ENCODE data around the gene GLS. TPM values are rescaled to one million over a fixed set of nuclear protein-coding genes. Genes with fewer than 3 reads are reported as not detected.

GLS gene
- total and polyA plus RNA-seq, 9 donors = 20.2 to 141 (median 76.0) TPM

DNA sequence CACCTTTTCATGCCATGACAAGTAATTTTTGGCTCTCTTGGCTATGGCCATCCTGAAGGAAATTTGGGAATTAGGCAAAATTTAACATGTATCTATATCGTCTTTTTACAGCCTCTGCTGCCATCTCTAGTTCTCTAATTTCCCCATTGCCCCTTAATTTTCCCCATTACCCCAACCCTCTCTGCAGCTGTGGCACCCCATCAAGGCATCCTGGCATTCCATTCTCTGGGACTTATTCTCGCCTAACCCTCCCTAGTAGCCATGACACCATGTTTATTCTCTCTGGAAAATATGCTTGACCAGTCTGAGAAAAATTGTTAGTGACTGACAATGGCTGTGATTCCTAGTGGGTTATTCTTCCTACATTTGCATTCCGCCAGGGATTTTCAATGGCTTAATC lies 43.9 kb upstream of the GLS start:
- WGBS, 3 donors = 65 to 81% (median 65%) methylated on average over 3 of the region's 3 CpGs
- Histone ChIP-seq H3K4me1 (ENCODE audit: insufficient read depth) (peaks cover 4% of the 10 kb centered on the region), H3K4me3 (no peak overlapping the region), H3K36me3 (no peaks in the 10 kb centered on the region), H3K27ac (no peak overlapping the region), H3K27me3 (no peaks in the 10 kb centered on the region), H3K9me3 (no peaks in the 10 kb centered on the region)
- intact Hi-C loops (cut with DNase I) = no loop called here
- TF ChIP-seq EP300 (IDR thresholded peaks at IDR 0.05) (no peak), POLR2A (IDR thresholded peaks at IDR 0.05) (no peak)
- TF ChIP-seq, protein P1, sequence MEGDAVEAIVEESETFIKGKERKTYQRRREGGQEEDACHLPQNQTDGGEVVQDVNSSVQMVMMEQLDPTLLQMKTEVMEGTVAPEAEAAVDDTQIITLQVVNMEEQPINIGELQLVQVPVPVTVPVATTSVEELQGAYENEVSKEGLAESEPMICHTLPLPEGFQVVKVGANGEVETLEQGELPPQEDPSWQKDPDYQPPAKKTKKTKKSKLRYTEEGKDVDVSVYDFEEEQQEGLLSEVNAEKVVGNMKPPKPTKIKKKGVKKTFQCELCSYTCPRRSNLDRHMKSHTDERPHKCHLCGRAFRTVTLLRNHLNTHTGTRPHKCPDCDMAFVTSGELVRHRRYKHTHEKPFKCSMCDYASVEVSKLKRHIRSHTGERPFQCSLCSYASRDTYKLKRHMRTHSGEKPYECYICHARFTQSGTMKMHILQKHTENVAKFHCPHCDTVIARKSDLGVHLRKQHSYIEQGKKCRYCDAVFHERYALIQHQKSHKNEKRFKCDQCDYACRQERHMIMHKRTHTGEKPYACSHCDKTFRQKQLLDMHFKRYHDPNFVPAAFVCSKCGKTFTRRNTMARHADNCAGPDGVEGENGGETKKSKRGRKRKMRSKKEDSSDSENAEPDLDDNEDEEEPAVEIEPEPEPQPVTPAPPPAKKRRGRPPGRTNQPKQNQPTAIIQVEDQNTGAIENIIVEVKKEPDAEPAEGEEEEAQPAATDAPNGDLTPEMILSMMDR (IDR thresholded peaks at IDR 0.05) = no peak
- no peak for DNase-seq

DNA sequence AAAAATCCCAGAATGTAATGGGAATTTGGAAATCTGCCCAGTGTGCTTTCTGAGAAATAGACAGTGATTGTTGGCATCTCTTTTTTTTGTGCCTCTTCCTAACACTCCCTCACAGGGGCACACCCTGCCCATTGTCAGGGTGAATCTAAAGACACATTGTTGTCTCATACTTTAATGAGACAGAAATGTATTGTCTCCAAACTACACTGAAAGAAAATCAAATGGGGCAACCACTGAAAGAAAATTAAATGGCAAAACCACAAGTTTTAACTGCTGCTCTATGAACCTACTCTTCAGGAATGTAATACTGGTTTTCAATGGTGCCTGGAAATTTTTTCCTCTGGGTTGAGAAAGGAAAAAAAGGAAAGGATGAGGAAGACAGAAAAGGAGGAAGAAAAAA lies 43.2 kb upstream of the GLS start:
- intact Hi-C loops (cut with DNase I) = no loop called here
- Histone ChIP-seq H3K4me1 (ENCODE audit: insufficient read depth) (peaks cover 4% of the 10 kb centered on the region), H3K27me3 (no peaks in the 10 kb centered on the region), H3K27ac (no peak overlapping the region), H3K36me3 (no peaks in the 10 kb centered on the region), H3K4me3 (no peak overlapping the region), H3K9me3 (no peaks in the 10 kb centered on the region)
- DNase-seq = no peak
- TF ChIP-seq, protein P1 (IDR thresholded peaks at IDR 0.05) = no peak
- no peak for TF ChIP-seq EP300 (IDR thresholded peaks at IDR 0.05)
- no peak for TF ChIP-seq POLR2A (IDR thresholded peaks at IDR 0.05)

DNA sequence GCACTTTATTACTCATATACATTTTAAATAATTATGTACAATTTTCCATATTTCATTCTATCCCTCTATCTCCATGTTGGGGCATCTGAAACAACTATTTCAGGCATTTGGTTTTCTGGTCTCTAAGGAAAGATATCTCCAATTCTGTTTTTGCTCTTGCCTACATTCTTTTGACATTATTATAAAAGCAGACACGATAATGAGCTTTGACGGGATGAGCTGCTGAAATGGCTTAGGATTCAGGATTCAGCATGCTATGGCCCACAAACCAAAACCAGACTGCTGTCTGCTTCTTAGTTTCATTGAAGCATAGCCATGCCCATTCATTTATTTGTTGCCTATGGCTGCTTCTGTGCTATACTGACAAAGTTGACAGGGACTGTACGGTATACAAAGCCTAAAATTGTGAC lies 42.7 kb upstream of the GLS start:
- 22 to 38% (median 32%) methylated on average over 3 of the region's 3 CpGs for WGBS, 3 donors
- DNase-seq = no peak
- Histone ChIP-seq H3K4me1 (ENCODE audit: insufficient read depth) (peaks cover 4% of the 10 kb centered on the region), H3K36me3 (no peaks in the 10 kb centered on the region), H3K9me3 (no peaks in the 10 kb centered on the region), H3K27ac (no peak overlapping the region), H3K4me3 (no peak overlapping the region), H3K27me3 (no peaks in the 10 kb centered on the region)
- TF ChIP-seq EP300 (IDR thresholded peaks at IDR 0.05) (no peak), POLR2A (IDR thresholded peaks at IDR 0.05) (no peak)
- TF ChIP-seq, protein P1 (IDR thresholded peaks at IDR 0.05) = no peak
- intact Hi-C loops (cut with DNase I) = no loop called here

DNA sequence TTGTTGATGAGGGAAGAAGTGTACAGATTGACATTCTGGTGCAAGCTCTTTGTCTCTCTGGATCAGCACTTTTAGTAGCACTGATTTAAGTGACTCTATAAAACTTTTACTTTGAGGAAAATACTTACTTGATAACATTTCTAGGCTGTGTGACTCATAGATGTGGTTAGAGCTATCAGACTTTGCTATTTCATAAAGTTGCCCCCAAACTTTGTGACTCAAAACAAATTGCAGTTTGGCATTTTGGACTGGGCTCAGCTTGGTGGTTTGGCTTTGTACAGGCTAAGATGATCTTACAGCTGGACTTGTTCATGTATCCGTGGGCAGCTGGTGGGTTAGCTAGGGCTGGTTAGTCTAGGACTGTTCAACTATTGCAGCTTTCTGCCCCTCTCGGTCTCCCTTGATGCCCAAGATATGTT lies 42.1 kb upstream of the GLS start:
- Histone ChIP-seq H3K36me3 (no peaks in the 10 kb centered on the region), H3K27ac (no peak overlapping the region), H3K9me3 (no peaks in the 10 kb centered on the region), H3K4me3 (no peak overlapping the region), H3K4me1 (ENCODE audit: insufficient read depth) (peaks cover 4% of the 10 kb centered on the region), H3K27me3 (no peaks in the 10 kb centered on the region)
- intact Hi-C loops (cut with DNase I) = no loop called here
- 19 to 57% (median 52%) methylated on average over 2 of the region's 2 CpGs for WGBS, 3 donors
- DNase-seq = no peak
- TF ChIP-seq EP300 (IDR thresholded peaks at IDR 0.05) (no peak), POLR2A (IDR thresholded peaks at IDR 0.05) (no peak)
- TF ChIP-seq, protein P1 (IDR thresholded peaks at IDR 0.05) = no peak
